Naive B cell (primary cell): ENCODE measurements around the gene IMMT. TPM values are rescaled to one million over a fixed set of nuclear protein-coding genes. Genes with fewer than 3 reads are reported as not detected.
"Not testable (repeated sequence)": the region's sequence is repeated elsewhere in the genome, so short reads cannot be mapped to it uniquely, and the experiment has no call there.

Experiments
- ATAC-seq, 2 donors: fragments of 150-1000 bp; cut with Tn5 transposase; 2 replicates each; pipeline ENCODE4 v1.10.0; 2021; ENCODE audit warnings: low read depth in 2 of 2, mild to moderate bottlenecking in 2 of 2, moderate library complexity in 2 of 2
- DNase-seq: peaks from one replicate; pipeline ENCODE4 v3.0.0; 2022
- H3K27ac Mint-ChIP-seq, 6 donors: one replicate each; pipeline ENCODE4 v1.8.0; 2020 to 2022; ENCODE audit warnings: mild to moderate bottlenecking in 6 of 6, mixed read lengths in 6 of 6, moderate library complexity in 5 of 6, inconsistent platforms in 2 of 6
- H3K27me3 Mint-ChIP-seq, 3 donors: one replicate each; pipeline ENCODE4 v1.8.0; 2021 to 2022; ENCODE audit warnings: mixed read lengths in 3 of 3, mild to moderate bottlenecking in 1 of 3
- H3K36me3 Mint-ChIP-seq, 2 donors: one replicate each; pipeline ENCODE4 v1.8.0; 2020 to 2022; ENCODE audit warnings: mixed read lengths in 2 of 2, inconsistent platforms in 1 of 2, mild to moderate bottlenecking in 1 of 2
- H3K4me1 Mint-ChIP-seq, 3 donors: one replicate each; pipeline ENCODE4 v1.8.0; 2020 to 2022; ENCODE audit warnings: mixed read lengths in 3 of 3, inconsistent platforms in 1 of 3, mild to moderate bottlenecking in 1 of 3, moderate library complexity in 1 of 3
- H3K4me3 Mint-ChIP-seq, 8 donors: one replicate each; pipeline ENCODE4 v1.8.0; 2020 to 2022; ENCODE audit warnings: mild to moderate bottlenecking in 8 of 8, mixed read lengths in 8 of 8, moderate library complexity in 8 of 8, inconsistent platforms in 2 of 8
- H3K9me3 Mint-ChIP-seq, 7 donors: one replicate each; pipeline ENCODE4 v1.8.0; 2020 to 2022; ENCODE audit warnings: mixed read lengths in 7 of 7, mild to moderate bottlenecking in 5 of 7, inconsistent platforms in 2 of 7, moderate library complexity in 1 of 7
- polyA plus RNA-seq, 6 donors: library from polyadenylated mRNA; unstranded; fragments of 300-500 nt; fragmentation: Illumina TruSeq; gene quantifications; one replicate each; pipeline ENCODE4 v1.2.3, GENCODE V29; 2021; ENCODE audit warnings: low read depth in 6 of 6

Gene IMMT
- polyA plus RNA-seq, 6 donors from 2014 or later = 30.3 to 53.9 (median 39.9) TPM

GRCh38 chr2:86204458-86204857, 9.2 kb upstream of the IMMT start:
- H3K27me3 Mint-ChIP-seq = no peaks in the 10 kb centered on the region
- ATAC-seq (no peak), DNase-seq (no peak)
- peak overlapping the region in 1 of 8 donors; percentile 42 for H3K4me3 Mint-ChIP-seq
- no peaks in the 10 kb centered on the region for H3K9me3 Mint-ChIP-seq
- peaks cover 22 to 37% (median 29%) of the 10 kb centered on the region in 3 donors for H3K4me1 Mint-ChIP-seq
- peaks cover 9 to 11% of the 10 kb centered on the region in 2 donors for H3K36me3 Mint-ChIP-seq
- H3K27ac Mint-ChIP-seq = peak overlapping the region in 1 of 6 donors; percentile 61

GRCh38 chr2:86203614-86204013, 8.4 kb upstream of the IMMT start:
- ATAC-seq (no peak), DNase-seq (no peak)
- H3K27me3 Mint-ChIP-seq = no peaks in the 10 kb centered on the region
- peaks cover 9% of the 10 kb centered on the region in 2 donors for H3K36me3 Mint-ChIP-seq
- peak overlapping the region in 1 of 8 donors; percentile 15 for H3K4me3 Mint-ChIP-seq
- H3K4me1 Mint-ChIP-seq = peaks cover 26 to 45% (median 33%) of the 10 kb centered on the region in 3 donors
- no peaks in the 10 kb centered on the region for H3K9me3 Mint-ChIP-seq
- no peak overlapping the region for H3K27ac Mint-ChIP-seq

GRCh38 chr2:86202702-86203101, 7.4 kb upstream of the IMMT start:
- H3K27ac Mint-ChIP-seq = peak overlapping the region in 2 of 6 donors; percentile 16 to 33
- H3K4me1 Mint-ChIP-seq = peaks cover 26 to 49% (median 33%) of the 10 kb centered on the region in 3 donors
- no peaks in the 10 kb centered on the region for H3K9me3 Mint-ChIP-seq
- peak overlapping the region in 2 of 8 donors; percentile 44 to 94 for H3K4me3 Mint-ChIP-seq
- peaks cover 8 to 9% of the 10 kb centered on the region in 2 donors for H3K36me3 Mint-ChIP-seq
- DNase-seq (no peak), ATAC-seq (no peak)
- no peaks in the 10 kb centered on the region for H3K27me3 Mint-ChIP-seq

- Mint-ChIP-seq H3K27me3 (no peaks in the 10 kb centered on the region), H3K27ac (peak overlapping the region in 2 of 6 donors; percentile 1 to 33), H3K4me3 (peak overlapping the region in 2 of 8 donors; percentile 44 to 94), H3K36me3 (peaks cover 8 to 9% of the 10 kb centered on the region in 2 donors), H3K9me3 (no peaks in the 10 kb centered on the region), H3K4me1 (peaks cover 26 to 49% (median 33%) of the 10 kb centered on the region in 3 donors)
- DNase-seq = no peak
- ATAC-seq = no peak
These were observed 7.1 kb upstream of the IMMT start for GRCh38 chr2:86202336-86202692.

GRCh38 chr2:86201671-86202335, 6.5 kb upstream of the IMMT start:
- Mint-ChIP-seq H3K27ac (peak overlapping the region in 4 of 6 donors; percentile 3 to 66 (median 15)), H3K9me3 (no peaks in the 10 kb centered on the region), H3K4me3 (peak overlapping the region in 2 of 8 donors; percentile 47 to 94), H3K36me3 (peaks cover 5 to 8% of the 10 kb centered on the region in 2 donors), H3K4me1 (peaks cover 29 to 52% (median 33%) of the 10 kb centered on the region in 3 donors), H3K27me3 (no peaks in the 10 kb centered on the region)
- ATAC-seq (no peak), DNase-seq (no peak)

GRCh38 chr2:86200564-86200963, 5.3 kb upstream of the IMMT start:
- Mint-ChIP-seq H3K4me1 (peaks cover 30 to 63% (median 40%) of the 10 kb centered on the region in 3 donors), H3K27ac (peak overlapping the region in 4 of 6 donors; percentile 22 to 44 (median 36)), H3K4me3 (peak overlapping the region; percentile 12 to 99 (median 92))
- H3K36me3 Mint-ChIP-seq, ATAC-seq, H3K27me3 Mint-ChIP-seq, H3K9me3 Mint-ChIP-seq, DNase-seq: not testable (repeated sequence)

- peak overlapping the region in 5 of 6 donors; percentile 91 to 98 (median 93) for H3K27ac Mint-ChIP-seq
- ATAC-seq (no peak), DNase-seq (no peak)
- H3K9me3 Mint-ChIP-seq = no peaks in the 10 kb centered on the region
- peak overlapping the region; percentile 91 to 100 (median 99) for H3K4me3 Mint-ChIP-seq
- no peaks in the 10 kb centered on the region for H3K27me3 Mint-ChIP-seq
- peaks cover 31 to 67% (median 47%) of the 10 kb centered on the region in 3 donors for H3K4me1 Mint-ChIP-seq
- H3K36me3 Mint-ChIP-seq = peaks cover 0 to 4% of the 10 kb centered on the region in 2 donors
These were observed 4.5 kb upstream of the IMMT start for GRCh38 chr2:86199834-86200177.

GRCh38 chr2:86195808-86196387, 636 bp upstream of the IMMT start:
- Mint-ChIP-seq H3K9me3 (no peaks in the 10 kb centered on the region), H3K36me3 (no peaks in the 10 kb centered on the region), H3K27ac (peak overlapping the region; percentile 91 to 97 (median 93)), H3K4me3 (peak overlapping the region; percentile 86 to 98 (median 95)), H3K27me3 (no peaks in the 10 kb centered on the region), H3K4me1 (peaks cover 32 to 73% (median 55%) of the 10 kb centered on the region in 3 donors)
- ATAC-seq (no peak), DNase-seq (no peak)

GRCh38 chr2:86194751-86195054, 559 bp downstream of the IMMT start:
- H3K27ac Mint-ChIP-seq = peak overlapping the region; percentile 91 to 97 (median 93)

GRCh38 chr2:86193901-86194567, 1.2 kb downstream of the IMMT start:
- Mint-ChIP-seq H3K4me1 (peaks cover 33 to 66% (median 53%) of the 10 kb centered on the region in 3 donors), H3K4me3 (peak overlapping the region; percentile 86 to 98 (median 95)), H3K27ac (peak overlapping the region in 5 of 6 donors; percentile 68 to 96 (median 93)), H3K27me3 (no peaks in the 10 kb centered on the region), H3K36me3 (no peaks in the 10 kb centered on the region), H3K9me3 (no peaks in the 10 kb centered on the region)
- ATAC-seq = no peak
- DNase-seq = no peak

More at GRCh38 chr2:86194751-86195054, 559 bp downstream of the IMMT start:
- peak overlapping the region; percentile 86 to 98 (median 95) for H3K4me3 Mint-ChIP-seq
- DNase-seq = no peak
- H3K9me3 Mint-ChIP-seq = no peaks in the 10 kb centered on the region
- ATAC-seq = no peak
- no peaks in the 10 kb centered on the region for H3K27me3 Mint-ChIP-seq
- H3K36me3 Mint-ChIP-seq = no peaks in the 10 kb centered on the region
- peaks cover 37 to 68% (median 58%) of the 10 kb centered on the region in 3 donors for H3K4me1 Mint-ChIP-seq

- DNase-seq = no peak
- H3K9me3 Mint-ChIP-seq = no peaks in the 10 kb centered on the region
- H3K27ac Mint-ChIP-seq = peak overlapping the region in 2 of 6 donors; percentile 49 to 86
- H3K27me3 Mint-ChIP-seq = no peaks in the 10 kb centered on the region
- no peak for ATAC-seq
- H3K4me3 Mint-ChIP-seq = peak overlapping the region in 1 of 8 donors; percentile 53
- no peaks in the 10 kb centered on the region for H3K36me3 Mint-ChIP-seq
- H3K4me1 Mint-ChIP-seq = peaks cover 51 to 76% (median 64%) of the 10 kb centered on the region in 3 donors
These were observed 5.4 kb downstream of the IMMT start for GRCh38 chr2:86189782-86190416.

GRCh38 chr2:86186431-86186830, 8.8 kb downstream of the IMMT start:
- Mint-ChIP-seq H3K27me3 (no peaks in the 10 kb centered on the region), H3K4me1 (peaks cover 41 to 73% (median 59%) of the 10 kb centered on the region in 3 donors), H3K27ac (peak overlapping the region in 5 of 6 donors; percentile 68 to 95 (median 92)), H3K36me3 (no peaks in the 10 kb centered on the region), H3K9me3 (no peaks in the 10 kb centered on the region), H3K4me3 (peak overlapping the region in 4 of 8 donors; percentile 7 to 78 (median 70))
- DNase-seq (no peak), ATAC-seq (no peak)

GRCh38 chr2:86185517-86186212, 9.6 kb downstream of the IMMT start:
- H3K4me3 Mint-ChIP-seq = peak overlapping the region in 7 of 8 donors; percentile 63 to 85 (median 78)
- H3K27me3 Mint-ChIP-seq = no peaks in the 10 kb centered on the region
- H3K36me3 Mint-ChIP-seq = no peaks in the 10 kb centered on the region
- ATAC-seq = peak; percentile 50 to 73
- no peak for DNase-seq
- H3K9me3 Mint-ChIP-seq = no peaks in the 10 kb centered on the region
- H3K27ac Mint-ChIP-seq = peak overlapping the region; percentile 90 to 96 (median 93)
- H3K4me1 Mint-ChIP-seq = peaks cover 41 to 66% (median 56%) of the 10 kb centered on the region in 3 donors
